Choroid plexus epithelial cell (primary cell): Measurements from ENCODE around the gene CD86.

ENCODE experiments used
- DNase-seq: peaks from one replicate; pipeline ENCODE4 v3.0.0-alpha.2; 2010; ENCODE audit warnings: low read depth
- H3K4me3 ChIP-seq: 2 replicates; pipeline ENCODE4 v1.5.1; 2011; ENCODE audit warnings: low read depth, mild to moderate bottlenecking, control low read depth, low read length, moderate library complexity
- CTCF ChIP-seq: conservative IDR thresholded peaks from 2 replicates; pipeline ENCODE4 v1.5.1; 2011; ENCODE audit warnings: low read depth, mild to moderate bottlenecking, control low read depth, inconsistent platforms, low read length, moderate library complexity

CD86 gene

GRCh38 chr3:122105626-122106025 lies 50.5 kb downstream of the CD86 start:
- no peak for DNase-seq
- no peak for TF ChIP-seq CTCF
- no peak overlapping the region for H3K4me3 ChIP-seq

DNA sequence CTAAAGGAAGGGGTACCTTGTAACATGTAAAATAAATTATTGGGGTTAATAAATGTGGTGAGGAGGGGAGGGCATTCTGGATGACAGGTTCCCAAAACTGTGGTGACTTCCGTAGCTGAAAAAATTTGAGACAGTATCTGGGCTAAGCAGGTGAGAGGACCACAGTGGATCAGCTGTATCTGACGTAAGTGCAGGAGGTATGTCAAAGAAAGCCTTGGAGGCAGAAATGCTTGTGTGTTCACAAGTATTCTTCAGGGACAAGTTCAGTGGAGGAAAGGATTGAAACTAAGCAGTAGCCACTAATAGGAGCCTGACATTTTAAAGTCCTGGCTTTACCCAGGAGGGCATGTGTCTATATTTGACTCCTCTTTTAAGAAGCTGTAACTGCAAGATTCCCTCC lies 52.0 kb downstream of the CD86 start:
- TF ChIP-seq CTCF: no peak
- no peak for DNase-seq
- no peak overlapping the region for H3K4me3 ChIP-seq

DNA sequence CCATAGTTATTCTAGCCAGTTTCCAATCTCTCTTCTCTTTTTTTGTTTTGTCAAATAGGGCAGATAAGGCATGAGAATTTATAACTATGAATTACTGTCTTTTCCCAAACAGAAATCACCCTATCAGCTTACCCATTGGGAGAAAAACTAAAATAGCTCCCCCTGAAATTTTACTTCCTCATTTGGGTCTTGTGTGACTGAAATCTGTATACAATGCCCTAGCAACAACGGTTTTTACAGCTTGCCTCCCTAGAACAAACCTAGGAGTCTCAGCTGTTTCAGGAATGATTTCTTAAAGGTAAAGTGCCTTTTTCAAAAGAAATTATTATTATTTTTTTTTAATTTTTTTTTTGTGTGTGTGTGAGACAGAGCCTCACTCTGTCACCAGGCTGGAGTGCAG lies 56.8 kb downstream of the CD86 start:
- no peak for DNase-seq
- TF ChIP-seq CTCF: no peak
- H3K4me3 ChIP-seq: no peak overlapping the region

DNA sequence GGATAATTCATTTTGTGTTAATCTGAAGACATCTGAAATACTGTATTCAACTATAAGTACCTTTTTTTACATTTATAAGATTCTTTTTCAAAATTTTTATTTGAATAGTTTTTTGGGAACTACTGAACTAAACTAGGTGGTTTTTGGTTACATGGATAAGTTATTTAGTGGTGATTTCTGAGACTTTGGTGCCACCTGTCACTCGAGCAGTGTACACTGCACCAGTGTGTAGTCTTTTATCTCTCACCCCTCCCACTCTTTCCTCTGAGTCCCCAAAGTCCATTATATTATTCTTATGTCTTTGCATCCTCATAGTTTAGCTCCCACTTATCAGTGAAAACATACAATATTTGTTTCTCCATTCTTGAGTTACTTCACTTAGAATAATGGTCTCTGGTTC lies 57.6 kb downstream of the CD86 start:
- peak; percentile 1 for DNase-seq

GRCh38 chr3:122123850-122124249 lies 68.7 kb downstream of the CD86 start:
- no peak for DNase-seq
- H3K4me3 ChIP-seq: no peak overlapping the region
- TF ChIP-seq CTCF: no peak

More for the DNA sequence above, 57.6 kb downstream of the CD86 start:
- H3K4me3 ChIP-seq: no peak overlapping the region
- no peak for TF ChIP-seq CTCF

- no peak for DNase-seq
- TF ChIP-seq CTCF: no peak
- no peak overlapping the region for H3K4me3 ChIP-seq
These were observed 77.9 kb downstream of the CD86 start for GRCh38 chr3:122132949-122133540.

- no peak for TF ChIP-seq CTCF
- no peak for DNase-seq
- no peak overlapping the region for H3K4me3 ChIP-seq
These were observed 91.3 kb downstream of the CD86 start for GRCh38 chr3:122146466-122146865.
